HG02610 (cell line): ENCODE data around the gene FXYD3.
"Not testable (repeated sequence)": the region's sequence is repeated elsewhere in the genome, so short reads cannot be mapped to it uniquely, and the experiment has no call there.

Experiments used
- ATAC-seq: cut with Tn5 transposase; IDR thresholded peaks from one replicate; pipeline ENCODE4 v1.9.1; 2021; ENCODE audit warnings: mild to moderate bottlenecking, moderate library complexity; ENCODE audit not compliant: unreplicated experiment

The FXYD3 gene

DNA sequence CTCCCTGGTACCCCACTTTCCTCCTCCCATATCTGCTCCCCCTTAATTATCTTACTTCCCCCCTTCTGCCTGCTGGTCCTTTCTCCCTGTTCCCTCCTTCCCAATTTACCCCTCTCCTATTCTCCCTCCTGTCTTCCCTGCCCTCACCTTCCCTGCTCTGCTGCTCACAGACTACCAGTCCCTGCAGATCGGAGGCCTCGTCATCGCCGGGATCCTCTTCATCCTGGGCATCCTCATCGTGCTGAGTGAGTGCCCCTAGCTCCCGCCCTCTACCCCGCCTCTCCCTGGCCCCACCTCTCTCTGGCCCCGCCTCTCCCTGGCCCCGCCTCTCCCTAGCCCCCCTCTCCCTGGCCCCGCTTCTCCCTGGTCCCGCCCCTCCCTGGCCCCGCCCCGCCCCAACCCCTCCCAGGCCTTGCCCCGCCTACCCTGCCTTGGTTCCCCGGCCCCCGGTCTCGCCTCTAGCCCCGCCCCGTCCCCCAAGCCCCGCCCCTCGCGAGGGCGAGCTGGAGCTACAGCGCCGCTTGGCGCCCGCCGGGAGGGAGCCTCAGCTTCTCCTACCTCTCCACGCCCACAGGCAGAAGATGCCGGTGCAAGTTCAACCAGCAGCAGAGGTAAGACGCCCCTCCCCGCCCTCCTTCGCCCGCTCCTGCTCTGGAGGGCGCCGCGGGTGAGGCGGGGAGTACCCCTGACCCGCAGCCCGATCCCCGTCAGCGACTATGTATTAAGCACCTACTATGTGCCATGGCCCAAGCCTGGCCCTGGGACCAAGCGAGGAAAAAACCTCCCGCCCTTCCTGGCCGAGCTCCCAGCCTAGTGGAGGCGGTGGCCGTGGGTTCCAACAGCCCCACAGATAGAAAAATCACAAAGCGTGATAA is 25.6 kb downstream of the FXYD3 start:
- peak; percentile 62 for ATAC-seq

DNA sequence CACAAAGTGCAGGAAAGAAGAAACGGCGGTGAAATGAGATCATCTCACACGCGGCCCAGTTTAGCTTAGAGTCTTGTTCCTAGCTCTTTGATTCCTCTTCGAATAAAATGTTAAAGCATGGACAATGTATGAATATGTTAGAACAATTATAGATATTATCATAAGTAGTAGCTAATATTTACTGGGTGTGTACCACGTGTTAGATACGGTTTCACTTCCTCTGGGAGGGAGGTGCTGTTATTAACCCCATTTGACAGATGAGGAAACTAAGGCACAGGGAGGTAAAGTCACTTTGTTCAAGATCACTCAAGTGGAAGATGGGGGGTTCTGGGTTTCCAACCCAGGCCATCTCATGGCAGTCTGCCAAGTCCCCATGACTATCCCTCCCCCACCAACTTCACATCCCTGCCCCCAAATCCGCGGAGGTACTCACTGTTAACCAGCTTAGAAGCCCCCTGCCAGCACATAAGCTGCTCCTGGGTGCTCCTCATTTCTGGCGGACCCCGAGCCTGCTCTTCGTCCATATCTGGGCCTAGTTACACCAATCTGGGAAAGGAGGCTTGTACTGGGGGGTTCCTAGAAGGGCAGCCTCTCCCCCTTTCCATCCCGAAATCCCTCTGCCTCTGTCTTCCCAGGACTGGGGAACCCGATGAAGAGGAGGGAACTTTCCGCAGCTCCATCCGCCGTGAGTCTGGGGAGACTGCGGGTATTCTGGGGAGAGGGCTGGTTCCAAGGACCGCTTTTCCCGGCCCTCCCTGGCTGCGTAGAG is 26.4 kb downstream of the FXYD3 start:
- ATAC-seq, result no peak

DNA sequence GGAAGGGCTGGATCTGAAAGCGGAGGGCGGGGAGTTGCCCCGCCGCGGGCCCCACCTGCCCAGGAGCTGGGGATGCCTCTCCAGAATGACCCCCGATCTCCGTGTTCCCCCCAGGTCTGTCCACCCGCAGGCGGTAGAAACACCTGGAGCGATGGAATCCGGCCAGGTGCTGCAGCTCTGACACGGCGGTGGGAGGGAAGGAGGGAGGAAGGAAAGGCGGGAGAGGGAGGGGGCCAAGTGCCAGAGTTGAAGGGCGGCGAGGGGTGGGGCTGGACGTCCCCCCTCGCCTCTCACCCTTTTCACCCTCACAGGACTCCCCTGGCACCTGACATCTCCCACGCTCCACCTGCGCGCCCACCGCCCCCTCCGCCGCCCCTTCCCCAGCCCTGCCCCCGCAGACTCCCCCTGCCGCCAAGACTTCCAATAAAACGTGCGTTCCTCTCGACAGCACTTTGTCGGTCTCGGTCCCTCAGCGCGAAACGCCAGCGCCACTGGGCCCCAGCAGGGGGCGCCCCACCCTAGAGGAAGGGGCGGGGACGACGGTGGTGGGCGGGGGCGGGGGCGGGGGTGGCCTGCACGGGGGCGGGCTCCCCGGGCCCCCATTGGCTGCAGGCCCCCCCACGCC is 27.1 kb downstream of the FXYD3 start:
- ATAC-seq, result no peak

DNA sequence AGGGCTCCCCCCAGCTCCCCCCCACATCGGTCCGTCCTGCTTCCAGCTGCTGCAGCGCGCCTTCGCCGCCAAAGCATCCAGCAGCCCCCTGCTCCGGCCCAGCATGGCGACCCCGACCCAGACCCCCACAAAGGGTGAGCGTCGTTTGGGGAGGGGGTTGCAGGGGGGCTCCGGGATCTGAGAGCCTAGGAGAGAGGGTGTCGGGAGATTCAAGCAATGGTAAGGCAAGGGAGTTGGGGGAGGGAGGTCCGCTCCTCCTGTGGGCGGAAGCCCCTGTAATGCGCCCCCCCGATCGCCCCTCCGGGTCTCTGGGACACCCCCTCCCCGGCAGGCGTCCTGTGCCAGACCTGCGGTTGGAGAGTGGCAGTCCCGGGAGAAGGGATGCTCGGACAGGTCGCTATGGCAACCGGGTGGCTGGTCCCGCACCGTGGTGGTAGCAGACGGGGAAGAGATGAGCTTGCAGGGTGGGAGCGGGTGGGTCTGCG is 27.6 kb downstream of the FXYD3 start, which contains the start of gene FXYD7:
Gene FXYD7, plus strand, starts transcription at position 25 of the 485 bp plus-strand sequence. Its CDS starts 79 bp downstream, at position 104.
- no peak for ATAC-seq

DNA sequence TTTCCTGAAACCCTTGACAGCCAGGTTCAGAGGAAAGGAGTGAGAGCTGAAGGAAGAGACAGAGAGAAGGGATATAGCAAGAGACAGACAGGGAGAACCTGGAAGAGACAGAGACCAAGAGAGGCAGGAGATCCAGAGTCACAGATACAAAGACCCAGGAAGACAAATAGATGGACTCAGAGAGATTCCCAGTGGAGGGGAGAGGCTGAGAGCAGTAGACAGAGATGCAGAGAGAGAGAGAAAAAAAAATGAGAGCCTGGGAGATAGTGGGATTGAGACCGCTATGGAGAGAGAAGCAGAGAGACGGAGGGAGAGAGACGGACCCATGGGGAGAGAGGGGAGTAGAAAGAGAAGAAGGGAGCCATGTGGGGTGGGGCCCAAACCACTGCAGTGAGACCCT is 28.2 kb downstream of the FXYD3 start:
- no peak for ATAC-seq

DNA sequence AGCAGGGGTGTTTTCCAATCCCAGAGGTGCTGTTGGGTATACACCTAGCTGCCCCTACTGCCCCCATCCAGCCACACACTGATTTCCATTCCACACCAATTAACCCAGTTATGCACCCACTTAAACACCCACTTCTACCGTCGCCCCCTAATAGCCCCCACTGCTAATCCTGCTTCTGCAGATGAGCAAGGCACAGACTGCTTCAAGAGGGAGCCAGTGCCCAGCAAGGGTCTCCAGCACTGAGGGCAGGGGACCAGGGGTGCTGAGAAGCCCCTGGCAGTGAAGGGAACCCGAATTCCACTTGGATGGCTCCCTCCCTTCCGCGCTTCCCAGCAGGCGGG is 28.6 kb downstream of the FXYD3 start:
- no peak for ATAC-seq

DNA sequence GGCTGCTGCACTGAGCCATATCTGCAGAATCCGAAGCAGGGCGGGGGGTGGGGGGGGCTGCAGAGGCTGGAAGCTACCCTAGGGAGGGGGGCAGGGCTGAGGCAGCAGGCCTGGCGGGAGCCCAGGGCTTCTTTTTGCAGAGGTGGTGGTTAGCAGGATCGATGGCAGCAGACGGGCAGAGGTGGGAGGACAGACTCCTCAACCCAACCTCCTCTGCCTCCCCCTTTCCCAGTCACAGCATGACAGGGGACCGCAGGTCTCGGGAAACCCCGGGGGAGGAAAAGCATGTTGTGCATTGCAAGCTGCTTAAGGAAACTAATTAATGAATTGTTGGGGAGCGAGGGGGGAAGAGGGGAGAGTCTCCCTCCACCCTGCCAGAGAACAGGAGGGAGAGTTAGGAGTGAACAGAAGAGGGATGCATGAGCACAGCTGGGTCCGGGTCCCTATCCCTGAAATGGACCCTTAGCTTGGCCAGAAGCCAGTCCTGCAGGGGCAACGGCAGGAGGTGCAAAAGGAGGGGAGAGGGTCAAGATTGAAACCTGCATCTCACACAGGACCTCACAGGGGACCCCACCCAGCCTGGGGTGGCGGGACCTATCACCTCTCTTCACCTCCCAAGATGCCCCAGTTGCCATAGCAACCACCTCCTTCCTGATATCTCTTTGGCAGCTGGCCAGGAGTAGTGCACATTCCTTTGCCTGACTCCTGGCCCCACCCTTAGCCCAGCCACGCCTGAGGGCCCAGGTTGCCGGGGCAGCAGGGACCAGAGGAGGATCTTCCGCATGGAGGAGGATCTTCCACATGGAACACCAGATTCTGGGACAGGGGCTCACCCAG is 29.2 kb downstream of the FXYD3 start:
- no peak for ATAC-seq

DNA sequence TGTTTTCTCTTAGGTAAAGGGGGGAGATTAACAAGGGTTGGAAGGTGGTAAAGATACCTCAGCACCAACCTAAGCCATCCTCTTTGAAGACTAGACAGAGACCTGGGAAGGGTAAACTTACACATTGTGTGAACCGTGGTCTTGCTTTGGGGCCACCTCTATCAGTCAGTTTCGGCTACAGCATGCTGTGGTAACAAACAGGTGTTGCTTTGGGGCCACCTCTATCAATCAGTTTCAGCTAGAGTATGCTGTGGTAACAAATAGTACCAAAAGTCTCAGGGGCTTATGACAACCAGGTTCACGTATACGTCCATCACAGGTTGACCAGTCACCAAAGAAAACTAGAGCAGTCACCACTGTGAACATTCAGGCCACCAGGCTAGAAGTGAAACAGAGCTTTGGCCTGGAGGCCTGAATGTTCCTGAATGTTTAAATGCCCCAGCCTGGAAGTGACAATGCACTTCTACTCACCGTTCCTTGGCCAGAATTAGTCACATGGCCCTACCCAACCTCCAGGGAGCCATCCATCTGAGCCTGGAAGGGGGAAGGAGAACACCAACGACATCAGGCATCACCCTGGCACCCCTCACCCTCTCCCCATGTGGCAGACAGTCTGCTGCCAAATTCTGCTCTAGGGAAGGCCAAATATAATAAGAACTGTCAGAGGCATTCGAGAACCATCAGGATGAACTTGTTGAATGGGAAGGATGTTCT is 31.3 kb downstream of the FXYD3 start:
- ATAC-seq, result no peak

DNA sequence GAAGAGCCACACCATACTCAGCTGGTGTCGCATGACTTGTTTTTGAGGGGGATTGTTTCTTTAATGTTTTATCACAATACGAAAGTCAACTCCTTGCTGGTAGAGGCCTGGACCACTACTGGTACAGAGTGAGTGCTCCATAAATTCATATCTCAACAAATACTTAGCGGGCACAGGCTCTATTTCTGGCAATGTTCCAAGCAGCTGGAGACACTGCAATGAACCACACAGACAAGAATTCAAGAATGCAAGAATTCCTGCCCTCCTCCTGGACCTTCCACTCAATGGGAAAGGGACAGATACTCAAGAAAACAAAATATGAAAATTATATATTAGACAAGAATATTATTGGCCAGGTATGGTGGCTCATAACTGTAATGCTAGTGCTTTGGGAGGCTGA is 33.8 kb downstream of the FXYD3 start:
- no peak for ATAC-seq

DNA sequence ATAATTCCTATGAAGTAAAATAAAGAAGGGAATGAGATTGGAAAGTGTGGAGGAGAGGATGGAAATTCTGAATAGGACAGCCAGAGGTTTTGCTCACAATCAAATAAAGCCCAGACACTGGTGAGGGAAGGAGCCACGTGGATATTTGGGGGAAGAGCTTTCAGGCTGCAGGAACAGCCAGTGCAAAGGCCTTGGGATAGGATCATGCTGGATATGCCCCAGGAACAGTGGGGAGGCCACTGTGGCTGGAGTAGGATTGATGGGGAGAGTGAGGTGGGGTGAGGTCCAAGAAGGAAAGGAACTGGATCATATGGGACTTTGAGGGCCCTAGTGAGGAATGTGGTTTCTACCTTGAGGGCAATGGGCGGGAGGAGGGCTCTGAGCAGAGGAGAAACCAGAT is 34.8 kb downstream of the FXYD3 start:
- no peak for ATAC-seq

DNA sequence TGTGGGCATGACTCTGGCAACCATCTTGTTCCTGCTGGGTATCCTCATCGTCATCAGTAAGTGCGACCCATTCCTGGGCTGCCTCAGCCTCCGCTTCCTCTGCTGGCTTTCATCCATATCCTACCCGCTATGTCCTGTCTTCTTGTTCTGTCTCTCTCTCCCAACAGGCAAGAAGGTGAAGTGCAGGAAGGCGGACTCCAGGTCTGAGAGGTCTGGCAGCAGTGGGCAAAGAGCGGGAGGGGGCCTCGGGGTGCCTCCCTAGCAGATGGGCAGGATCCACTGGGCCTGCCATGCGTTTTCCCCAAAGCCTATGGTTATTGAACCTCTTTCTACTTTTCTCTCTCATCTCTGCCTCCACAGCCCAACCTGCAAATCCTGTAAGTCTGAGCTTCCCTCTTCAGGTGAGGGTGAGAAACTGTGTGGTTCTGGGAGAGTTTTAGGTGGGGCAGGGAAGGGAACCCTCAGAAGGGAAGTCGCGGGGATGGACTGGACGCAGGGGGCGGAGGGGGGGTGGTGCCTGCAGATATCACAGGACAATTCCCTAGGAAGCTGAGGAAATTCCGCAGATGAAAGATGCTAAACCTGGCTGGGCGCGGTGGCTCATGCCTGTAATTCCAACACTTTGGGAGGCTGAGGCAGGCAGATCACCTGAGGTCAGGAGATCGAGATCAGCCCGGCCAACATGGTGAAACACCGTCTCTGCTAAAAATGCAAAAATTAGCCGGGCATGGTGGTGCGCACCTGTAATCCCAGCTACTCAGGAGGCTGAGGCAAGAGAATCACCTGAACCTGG is 35.8 kb downstream of the FXYD3 start:
- no peak for ATAC-seq

DNA sequence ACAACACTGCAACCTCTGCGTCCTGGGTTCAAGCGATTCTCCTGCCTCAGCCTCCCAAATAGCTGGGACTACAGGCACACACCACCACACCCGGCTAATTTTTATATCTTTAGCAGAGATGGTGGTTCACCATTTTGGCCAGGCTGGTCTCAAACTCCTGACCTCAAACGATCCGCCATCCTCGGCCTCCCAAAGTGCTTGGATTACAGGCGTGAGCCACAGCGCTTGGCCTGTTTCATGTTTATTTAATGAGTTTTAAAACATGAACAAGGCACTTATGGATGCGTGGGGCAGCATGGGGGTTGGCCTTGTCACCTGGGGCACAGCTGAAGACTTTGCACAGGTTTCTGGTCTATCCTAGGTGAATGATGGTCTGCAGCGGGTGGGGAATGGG is 37.5 kb downstream of the FXYD3 start:
- ATAC-seq, result not testable (repeated sequence)

DNA sequence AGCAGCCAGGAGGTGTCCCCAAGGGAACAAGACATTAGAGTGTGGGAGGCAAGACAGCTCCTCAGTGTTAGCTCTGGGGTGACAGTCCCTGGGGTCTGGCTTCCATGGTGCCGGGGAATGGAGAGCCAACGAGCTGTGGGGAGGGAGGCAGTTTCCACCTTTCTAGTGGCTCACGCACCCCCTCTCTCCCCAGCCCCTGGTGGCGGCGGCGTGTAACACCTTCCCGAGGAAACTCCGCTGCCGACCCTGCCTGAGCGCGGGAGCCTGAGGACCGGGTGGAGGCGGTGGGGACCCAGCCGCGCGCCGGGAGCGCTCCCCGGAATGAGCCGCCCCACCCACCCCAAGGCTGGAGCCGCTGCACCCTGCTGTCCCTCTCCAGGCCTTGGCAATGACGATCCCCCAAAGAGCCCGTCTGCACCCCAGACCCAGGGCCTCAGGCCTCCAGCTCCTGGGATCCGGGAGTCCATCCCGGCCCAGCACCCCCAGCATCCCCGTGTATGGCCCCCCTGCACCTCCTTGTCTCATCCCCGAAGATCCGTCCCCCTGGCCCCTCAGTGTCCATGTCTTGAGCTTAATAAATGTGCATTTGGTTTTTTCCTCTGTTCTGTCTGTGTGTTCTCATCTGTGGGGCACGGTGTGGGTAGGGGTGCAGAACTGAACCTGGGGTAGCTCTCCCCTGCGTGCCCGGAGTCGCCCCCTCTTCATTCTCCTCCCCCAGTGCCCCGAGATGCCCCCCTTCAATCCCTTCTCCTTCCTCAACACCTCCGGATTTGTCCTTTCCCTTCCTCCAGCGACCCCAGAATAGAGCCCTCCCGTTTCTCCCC is 38.3 kb downstream of the FXYD3 start:
- no peak for ATAC-seq

DNA sequence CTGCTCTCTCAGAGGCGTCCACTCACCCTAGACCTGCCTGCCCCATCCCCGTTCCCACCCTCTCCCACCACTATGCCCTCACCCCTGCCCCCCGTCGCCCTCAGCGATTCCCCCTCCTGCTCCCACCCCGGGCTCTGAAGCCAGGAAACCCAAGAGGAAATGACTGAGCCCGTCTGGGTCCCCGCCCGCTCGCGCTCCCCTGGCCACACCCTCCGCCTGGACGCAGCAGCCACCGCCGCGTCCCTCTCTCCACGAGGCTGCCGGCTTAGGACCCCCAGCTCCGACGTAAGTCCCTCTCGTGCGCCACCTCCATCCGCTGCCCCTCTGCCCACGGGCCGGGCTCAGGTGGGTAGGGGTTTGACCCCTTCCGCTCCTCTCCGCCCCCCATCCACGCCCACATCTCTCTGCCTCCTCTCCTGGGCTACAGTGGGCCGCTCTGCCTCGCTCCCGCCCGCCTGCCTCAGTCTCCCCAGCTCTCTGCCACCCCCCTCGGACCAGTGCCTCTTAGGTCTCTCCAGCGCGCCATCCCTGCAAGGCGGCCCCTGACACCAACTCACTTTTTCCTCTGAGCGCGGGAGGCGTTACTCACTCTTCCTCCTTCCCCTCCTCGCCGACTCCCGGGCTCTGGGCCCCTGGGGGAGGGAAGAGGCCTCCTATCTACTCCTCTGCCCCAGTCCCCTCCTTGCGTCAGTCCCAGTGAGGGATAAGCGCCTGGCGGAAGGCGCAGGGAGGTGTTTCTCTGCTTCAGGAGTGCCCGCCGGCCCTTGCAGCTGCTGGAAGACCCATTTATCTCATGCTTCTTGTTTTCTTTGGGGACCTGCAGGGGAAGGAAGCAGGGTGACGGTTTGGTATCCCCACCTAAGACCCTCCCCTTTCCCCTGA is 39.1 kb downstream of the FXYD3 start, which contains the start of gene FXYD5:
Gene FXYD5, plus strand, starts transcription at position 211 of the 882 bp plus-strand sequence. CDS start 816 bp downstream, outside the sequence.
- ATAC-seq, result no peak

DNA sequence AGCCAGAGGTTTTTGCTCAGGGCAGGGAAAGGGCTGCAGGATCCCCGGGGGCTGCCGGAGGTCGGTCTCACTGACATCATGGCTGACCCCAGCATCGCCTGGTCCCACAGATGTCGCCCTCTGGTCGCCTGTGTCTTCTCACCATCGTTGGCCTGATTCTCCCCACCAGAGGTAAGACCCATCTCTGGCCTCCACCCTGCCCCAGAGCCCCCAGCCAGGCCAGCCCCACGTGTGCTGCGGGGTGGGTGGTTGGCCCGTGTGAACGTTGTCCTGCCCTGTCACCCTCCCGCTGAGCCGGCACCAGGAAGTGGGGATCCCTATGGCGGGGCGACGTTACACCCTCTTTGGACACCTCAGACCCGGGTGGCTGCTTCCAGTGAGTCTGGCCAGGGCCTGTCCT is 39.8 kb downstream of the FXYD3 start:
- no peak for ATAC-seq

DNA sequence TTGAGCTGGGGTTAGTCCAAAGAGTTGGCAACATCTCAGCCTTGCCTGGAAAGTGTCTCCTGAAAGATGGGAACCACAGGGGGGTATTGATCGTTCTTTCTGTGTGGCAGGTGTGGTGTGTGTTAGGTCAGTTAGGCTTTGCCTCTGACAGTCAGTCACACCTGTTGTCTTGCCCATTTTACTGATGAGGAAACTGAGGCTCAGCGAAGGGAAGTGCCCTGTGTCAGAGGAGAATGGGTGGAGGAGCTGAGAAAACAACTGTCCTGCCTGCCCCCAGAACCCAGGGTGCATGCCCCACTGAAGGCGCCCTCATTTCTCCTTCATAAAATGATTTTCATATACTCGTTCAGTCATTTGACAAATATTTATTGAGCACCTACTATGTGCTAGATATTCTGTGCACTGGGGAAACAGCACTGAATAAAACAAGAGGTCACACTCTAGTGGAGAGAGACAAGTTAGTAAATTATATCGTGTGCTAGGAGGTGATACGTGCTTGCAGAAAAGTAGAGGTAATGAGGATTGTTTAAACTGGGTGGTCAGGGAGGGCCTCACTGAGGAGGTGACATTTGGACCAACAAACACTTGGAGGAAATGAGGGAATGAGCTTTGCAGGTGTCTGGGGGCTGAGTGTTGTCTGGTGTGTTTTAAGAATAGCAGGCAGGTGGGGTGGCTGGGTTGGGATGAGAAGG is 40.5 kb downstream of the FXYD3 start:
- no peak for ATAC-seq

DNA sequence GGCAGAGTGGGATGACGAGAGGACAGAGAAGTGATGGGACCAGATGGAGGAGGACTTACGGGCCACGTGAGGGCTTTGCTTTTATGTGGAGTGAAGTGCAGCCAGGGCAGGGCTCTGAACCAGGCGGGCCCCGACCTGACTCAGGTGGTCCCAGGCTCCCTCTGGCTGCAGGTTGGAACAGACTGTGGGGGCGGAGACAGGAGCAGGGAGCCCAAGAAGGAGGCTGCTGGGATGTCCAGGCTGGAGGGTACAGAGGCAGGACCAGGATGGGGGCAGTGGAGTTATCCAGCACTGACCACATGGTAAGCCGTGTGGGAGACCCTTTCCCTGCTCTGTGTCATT is 41.0 kb downstream of the FXYD3 start:
- ATAC-seq, result no peak
